ENCODE results near the gene CRYBG1. TPM values are rescaled to one million over a fixed set of nuclear protein-coding genes. Genes with fewer than 3 reads are reported as not detected.

Gene CRYBG1
- total RNA-seq, 1 experiment from 2014 or later = 2.9 TPM

DNA sequence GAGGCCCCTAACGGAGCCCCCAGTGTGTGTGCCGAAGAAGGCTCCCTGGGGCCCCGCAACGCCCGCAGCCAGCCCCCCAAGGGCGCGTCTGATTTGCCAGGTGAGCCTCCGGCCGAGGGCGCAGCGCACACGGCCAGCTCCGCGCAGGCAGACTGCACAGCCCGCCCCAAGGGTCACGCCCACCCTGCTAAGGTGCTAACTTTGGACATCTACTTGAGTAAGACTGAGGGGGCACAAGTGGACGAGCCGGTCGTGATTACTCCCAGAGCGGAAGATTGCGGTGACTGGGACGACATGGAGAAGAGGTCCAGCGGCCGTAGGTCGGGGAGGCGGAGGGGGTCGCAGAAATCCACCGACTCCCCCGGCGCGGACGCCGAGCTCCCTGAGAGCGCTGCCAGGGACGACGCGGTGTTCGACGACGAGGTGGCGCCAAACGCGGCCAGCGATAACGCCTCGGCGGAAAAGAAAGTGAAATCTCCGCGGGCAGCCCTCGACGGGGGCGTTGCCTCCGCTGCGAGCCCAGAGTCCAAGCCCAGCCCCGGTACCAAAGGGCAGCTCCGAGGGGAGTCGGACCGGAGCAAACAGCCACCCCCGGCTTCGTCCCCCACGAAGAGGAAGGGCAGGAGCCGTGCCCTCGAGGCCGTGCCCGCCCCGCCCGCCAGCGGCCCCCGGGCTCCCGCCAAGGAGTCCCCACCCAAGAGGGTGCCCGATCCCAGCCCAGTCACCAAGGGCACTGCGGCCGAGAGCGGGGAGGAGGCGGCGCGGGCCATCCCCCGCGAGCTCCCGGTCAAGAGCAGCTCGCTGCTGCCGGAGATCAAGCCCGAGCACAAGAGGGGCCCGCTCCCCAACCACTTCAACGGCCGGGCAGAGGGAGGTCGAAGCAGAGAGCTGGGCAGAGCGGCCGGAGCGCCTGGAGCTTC lies 151.8 kb downstream of the CRYBG1 start:
- intact Hi-C loops (cut with micrococcal nuclease; ENCODE audit: unreplicated experiment) = no loop called here

GRCh38 chr6:106512968-106513574 lies 152.6 kb downstream of the CRYBG1 start:
- Histone ChIP-seq H3K4me3 (ENCODE audit: low read depth, low read length, poor library complexity, severe bottlenecking) (peak overlapping the region; percentile 59), H3K27ac (ENCODE audit: low read depth, low read length, poor library complexity, severe bottlenecking) (peak overlapping the region; percentile 65), H3K36me3 (ENCODE audit: insufficient read depth, low read length, poor library complexity, severe bottlenecking) (no peaks in the 10 kb centered on the region), H3K9me3 (ENCODE audit: low read depth, low read length, poor library complexity, severe bottlenecking) (no peaks in the 10 kb centered on the region), H3K27me3 (replicated peaks; ENCODE audit: insufficient read depth, low read depth, low read length, poor library complexity) (peaks cover 22% of the 10 kb centered on the region), H3K4me1 (ENCODE audit: insufficient read depth, low read length, poor library complexity, severe bottlenecking) (peaks cover 23% of the 10 kb centered on the region)
- no peak for TF ChIP-seq EZH2 (IDR thresholded peaks at IDR 0.05; ENCODE audit: borderline replicate concordance, low read depth, low read length, poor library complexity, severe bottlenecking)
- TF ChIP-seq, protein P1, sequence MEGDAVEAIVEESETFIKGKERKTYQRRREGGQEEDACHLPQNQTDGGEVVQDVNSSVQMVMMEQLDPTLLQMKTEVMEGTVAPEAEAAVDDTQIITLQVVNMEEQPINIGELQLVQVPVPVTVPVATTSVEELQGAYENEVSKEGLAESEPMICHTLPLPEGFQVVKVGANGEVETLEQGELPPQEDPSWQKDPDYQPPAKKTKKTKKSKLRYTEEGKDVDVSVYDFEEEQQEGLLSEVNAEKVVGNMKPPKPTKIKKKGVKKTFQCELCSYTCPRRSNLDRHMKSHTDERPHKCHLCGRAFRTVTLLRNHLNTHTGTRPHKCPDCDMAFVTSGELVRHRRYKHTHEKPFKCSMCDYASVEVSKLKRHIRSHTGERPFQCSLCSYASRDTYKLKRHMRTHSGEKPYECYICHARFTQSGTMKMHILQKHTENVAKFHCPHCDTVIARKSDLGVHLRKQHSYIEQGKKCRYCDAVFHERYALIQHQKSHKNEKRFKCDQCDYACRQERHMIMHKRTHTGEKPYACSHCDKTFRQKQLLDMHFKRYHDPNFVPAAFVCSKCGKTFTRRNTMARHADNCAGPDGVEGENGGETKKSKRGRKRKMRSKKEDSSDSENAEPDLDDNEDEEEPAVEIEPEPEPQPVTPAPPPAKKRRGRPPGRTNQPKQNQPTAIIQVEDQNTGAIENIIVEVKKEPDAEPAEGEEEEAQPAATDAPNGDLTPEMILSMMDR (conservative IDR thresholded peaks at IDR 0.05; ENCODE audit: low read depth, low read length) = no peak
- intact Hi-C loops (cut with micrococcal nuclease; ENCODE audit: unreplicated experiment) = no loop called here
- no TSS peak for BruUV-seq (replicated peaks)
- POLR2A ChIA-PET (ENCODE audit: low non-redundant PET) = no interaction called here
- DNase-seq (ENCODE audit: low spot score) = no peak
- CTCF ChIA-PET = no interaction called here

More for the DNA sequence above, 151.8 kb downstream of the CRYBG1 start:
- no TSS peak for BruUV-seq (replicated peaks)
- Histone ChIP-seq H3K4me1 (ENCODE audit: insufficient read depth, low read length, poor library complexity, severe bottlenecking) (peaks cover 23% of the 10 kb centered on the region), H3K27ac (ENCODE audit: low read depth, low read length, poor library complexity, severe bottlenecking) (peak overlapping the region; percentile 65), H3K4me3 (ENCODE audit: low read depth, low read length, poor library complexity, severe bottlenecking) (peak overlapping the region; percentile 59), H3K9me3 (ENCODE audit: low read depth, low read length, poor library complexity, severe bottlenecking) (no peaks in the 10 kb centered on the region), H3K27me3 (replicated peaks; ENCODE audit: insufficient read depth, low read depth, low read length, poor library complexity) (peaks cover 22% of the 10 kb centered on the region), H3K36me3 (ENCODE audit: insufficient read depth, low read length, poor library complexity, severe bottlenecking) (no peaks in the 10 kb centered on the region)
- ChIA-PET POLR2A (ENCODE audit: low non-redundant PET) (no interaction called here), CTCF (interaction anchor here (0.6 kb wide), 1 partner anchor 37 kb away, joined by 4 read pairs; no protein-coding TSS in a partner anchor)
- DNase-seq (ENCODE audit: low spot score) = peak; percentile 71
- TF ChIP-seq, protein P1 (conservative IDR thresholded peaks at IDR 0.05; ENCODE audit: low read depth, low read length) = peak; percentile 42
- TF ChIP-seq EZH2 (IDR thresholded peaks at IDR 0.05; ENCODE audit: borderline replicate concordance, low read depth, low read length, poor library complexity, severe bottlenecking) = no peak

- BruUV-seq (replicated peaks) = no TSS peak
- peaks cover 24% of the 10 kb centered on the region for H3K4me1 ChIP-seq (ENCODE audit: insufficient read depth, low read length, poor library complexity, severe bottlenecking)
- CTCF ChIA-PET = interaction anchor here (0.6 kb wide), 1 partner anchor 602 kb away, joined by 3 read pairs; no protein-coding TSS in a partner anchor
- H3K27ac ChIP-seq (ENCODE audit: low read depth, low read length, poor library complexity, severe bottlenecking) = peak overlapping the region; percentile 65
- H3K4me3 ChIP-seq (ENCODE audit: low read depth, low read length, poor library complexity, severe bottlenecking) = no peak overlapping the region
- H3K9me3 ChIP-seq (ENCODE audit: low read depth, low read length, poor library complexity, severe bottlenecking) = no peaks in the 10 kb centered on the region
- POLR2A ChIA-PET (ENCODE audit: low non-redundant PET) = no interaction called here
- intact Hi-C loops (cut with micrococcal nuclease; ENCODE audit: unreplicated experiment) = no loop called here
- TF ChIP-seq, protein P1 (conservative IDR thresholded peaks at IDR 0.05; ENCODE audit: low read depth, low read length) = no peak
- no peak for TF ChIP-seq EZH2 (IDR thresholded peaks at IDR 0.05; ENCODE audit: borderline replicate concordance, low read depth, low read length, poor library complexity, severe bottlenecking)
- peaks cover 22% of the 10 kb centered on the region for H3K27me3 ChIP-seq (replicated peaks; ENCODE audit: insufficient read depth, low read depth, low read length, poor library complexity)
- no peaks in the 10 kb centered on the region for H3K36me3 ChIP-seq (ENCODE audit: insufficient read depth, low read length, poor library complexity, severe bottlenecking)
- DNase-seq (ENCODE audit: low spot score) = peak; percentile 52
Measured at GRCh38 chr6:106513808-106514582, 153.5 kb downstream of the CRYBG1 start.

All from A673 (cell line).